Measurements from ENCODE around the gene C2CD2. TPM values are rescaled to one million over a fixed set of nuclear protein-coding genes. Genes with fewer than 3 reads are reported as not detected.

The C2CD2 gene
- total and polyA plus RNA-seq, 2 experiments from 2014 or later, result 8.7 to 12.4 TPM

DNA sequence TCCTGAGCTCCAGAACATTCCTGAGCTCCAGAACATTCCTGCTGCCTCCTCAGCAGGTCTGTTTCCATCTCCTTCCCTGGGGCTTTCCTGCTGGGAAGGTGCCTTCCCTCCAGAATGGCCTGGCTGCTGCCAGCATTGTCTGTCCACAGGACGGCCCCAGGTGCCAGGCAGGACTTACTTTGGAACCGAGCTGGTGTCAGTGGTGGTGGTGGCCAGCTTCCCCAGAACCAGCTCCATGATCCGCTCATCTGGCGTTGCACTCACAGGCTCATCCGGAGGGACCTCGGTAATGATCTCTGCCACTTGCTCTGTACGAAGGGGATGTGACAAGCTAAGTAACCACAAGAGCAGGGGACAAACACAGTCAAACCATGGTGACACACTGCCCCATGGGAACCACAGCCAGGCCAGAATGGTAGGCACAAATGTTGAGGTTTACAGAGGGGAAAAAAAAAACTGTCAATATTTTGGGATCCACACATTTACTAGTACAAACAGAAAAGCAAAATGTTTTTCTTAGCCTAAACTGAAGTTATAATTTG, 116.0 kb downstream of the C2CD2 start:
- no peak overlapping the region for H3K27ac ChIP-seq
- TF ChIP-seq, protein P1, sequence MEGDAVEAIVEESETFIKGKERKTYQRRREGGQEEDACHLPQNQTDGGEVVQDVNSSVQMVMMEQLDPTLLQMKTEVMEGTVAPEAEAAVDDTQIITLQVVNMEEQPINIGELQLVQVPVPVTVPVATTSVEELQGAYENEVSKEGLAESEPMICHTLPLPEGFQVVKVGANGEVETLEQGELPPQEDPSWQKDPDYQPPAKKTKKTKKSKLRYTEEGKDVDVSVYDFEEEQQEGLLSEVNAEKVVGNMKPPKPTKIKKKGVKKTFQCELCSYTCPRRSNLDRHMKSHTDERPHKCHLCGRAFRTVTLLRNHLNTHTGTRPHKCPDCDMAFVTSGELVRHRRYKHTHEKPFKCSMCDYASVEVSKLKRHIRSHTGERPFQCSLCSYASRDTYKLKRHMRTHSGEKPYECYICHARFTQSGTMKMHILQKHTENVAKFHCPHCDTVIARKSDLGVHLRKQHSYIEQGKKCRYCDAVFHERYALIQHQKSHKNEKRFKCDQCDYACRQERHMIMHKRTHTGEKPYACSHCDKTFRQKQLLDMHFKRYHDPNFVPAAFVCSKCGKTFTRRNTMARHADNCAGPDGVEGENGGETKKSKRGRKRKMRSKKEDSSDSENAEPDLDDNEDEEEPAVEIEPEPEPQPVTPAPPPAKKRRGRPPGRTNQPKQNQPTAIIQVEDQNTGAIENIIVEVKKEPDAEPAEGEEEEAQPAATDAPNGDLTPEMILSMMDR (IDR thresholded peaks at IDR 0.05; ENCODE audit: low read depth, low read length), result no peak
- no peak overlapping the region for H3K4me3 ChIP-seq
- no peak for DNase-seq (ENCODE audit: low read depth in 1 of 2, low spot score in 1 of 2)
- no peaks in the 10 kb centered on the region for H3K27me3 ChIP-seq
- H3K9me3 ChIP-seq (ENCODE audit: low read depth), result no peaks in the 10 kb centered on the region
- H3K4me1 ChIP-seq (ENCODE audit: low read depth), result no peaks in the 10 kb centered on the region
- no peaks in the 10 kb centered on the region for H3K36me3 ChIP-seq

DNA sequence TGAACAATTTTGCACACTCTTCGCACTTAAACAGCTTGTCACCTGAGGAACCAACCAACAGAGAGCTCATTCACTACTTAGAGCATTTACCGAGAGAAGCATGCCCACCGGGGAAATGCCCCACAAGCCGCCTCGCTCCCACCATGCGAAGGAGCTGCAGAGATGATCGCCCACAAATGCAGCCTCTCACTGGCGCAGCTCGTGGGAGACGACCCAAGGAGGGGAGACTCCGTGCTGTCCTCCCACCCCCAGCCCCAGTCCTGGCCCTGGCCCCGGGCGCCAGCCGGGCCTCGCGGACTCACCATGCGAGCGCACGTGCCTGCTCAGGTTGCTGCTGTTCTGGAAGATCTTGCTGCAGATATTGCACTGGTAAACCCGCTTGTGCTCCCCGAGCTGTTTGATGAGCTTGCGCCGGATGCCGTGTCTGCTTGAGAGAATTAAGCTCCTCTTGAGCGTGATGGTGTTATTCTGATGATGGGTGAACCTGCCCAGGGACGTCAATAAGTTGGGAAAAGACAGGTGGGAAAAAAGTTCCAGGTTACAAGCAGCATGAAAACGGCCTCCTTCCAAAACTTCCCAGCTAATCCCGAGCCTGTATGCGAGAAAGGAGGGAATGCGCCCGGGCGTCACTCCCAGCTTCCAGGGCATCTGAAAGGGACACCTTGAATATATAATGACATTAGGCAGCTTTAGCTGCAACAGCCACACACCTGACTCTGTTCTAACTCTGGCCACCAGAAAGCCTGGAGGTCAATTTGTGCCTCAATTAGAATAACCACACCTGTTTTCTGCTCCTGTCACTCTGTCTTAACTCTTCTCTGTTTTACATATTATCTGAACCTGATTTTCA, 117.4 kb downstream of the C2CD2 start:
- no peaks in the 10 kb centered on the region for H3K27me3 ChIP-seq
- no peak for DNase-seq (ENCODE audit: low read depth in 1 of 2, low spot score in 1 of 2)
- H3K4me3 ChIP-seq, result no peak overlapping the region
- no peaks in the 10 kb centered on the region for H3K9me3 ChIP-seq (ENCODE audit: low read depth)
- H3K36me3 ChIP-seq, result no peaks in the 10 kb centered on the region
- H3K4me1 ChIP-seq (ENCODE audit: low read depth), result no peaks in the 10 kb centered on the region
- TF ChIP-seq, protein P1 (IDR thresholded peaks at IDR 0.05; ENCODE audit: low read depth, low read length), result no peak
- H3K27ac ChIP-seq, result no peak overlapping the region

DNA sequence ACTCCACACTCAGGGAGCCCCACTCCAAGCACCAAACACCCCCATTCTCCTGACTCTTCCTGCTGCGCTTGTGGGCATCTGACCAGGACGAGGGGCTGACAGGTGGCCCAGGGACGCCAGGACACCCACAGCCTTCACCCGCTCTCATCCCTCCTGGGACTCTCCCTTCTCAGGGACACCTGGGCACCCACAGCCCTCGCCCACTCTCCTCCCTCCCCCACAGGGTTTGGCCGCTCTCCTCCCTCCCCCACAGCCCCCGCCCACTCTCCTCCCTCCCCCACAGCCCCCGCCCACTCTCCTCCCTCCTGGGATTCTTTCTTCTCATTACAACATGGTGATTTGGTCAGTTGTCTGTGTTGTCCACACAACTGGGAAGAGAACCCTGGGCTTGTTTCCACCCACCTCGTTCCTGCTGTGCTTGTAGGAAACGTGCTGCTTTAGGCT, 118.1 kb downstream of the C2CD2 start:
- Histone ChIP-seq H3K9me3 (ENCODE audit: low read depth) (no peaks in the 10 kb centered on the region), H3K4me3 (no peak overlapping the region), H3K27me3 (no peaks in the 10 kb centered on the region), H3K4me1 (ENCODE audit: low read depth) (no peaks in the 10 kb centered on the region), H3K27ac (no peak overlapping the region), H3K36me3 (no peaks in the 10 kb centered on the region)
- TF ChIP-seq, protein P1 (IDR thresholded peaks at IDR 0.05; ENCODE audit: low read depth, low read length), result no peak
- DNase-seq (ENCODE audit: low read depth in 1 of 2, low spot score in 1 of 2), result no peak

Other genes with a start within 250 kb of the C2CD2 start
- gene RIPK4, start 187.0 kb downstream of the C2CD2 start, total RNA-seq, result 2.4 and 2.7 TPM in 2 replicates
- gene RIPK4, start 187.0 kb downstream of the C2CD2 start, polyA plus RNA-seq, result 0.71 and 2.3 TPM in 2 replicates
- 3.9 and 6.4 TPM in 2 replicates for gene PRDM15, start 74.7 kb downstream of the C2CD2 start, total RNA-seq
- 2.3 and 4.5 TPM in 2 replicates for gene PRDM15, start 74.7 kb downstream of the C2CD2 start, polyA plus RNA-seq
- gene ZBTB21, start 56.3 kb upstream of the C2CD2 start, total RNA-seq, result 3.1 and 3.7 TPM in 2 replicates
- 2.3 and 2.6 TPM in 2 replicates for gene ZBTB21, start 56.3 kb upstream of the C2CD2 start, polyA plus RNA-seq
- gene UMODL1, start 117.3 kb upstream of the C2CD2 start, total RNA-seq, result not detected in 2 replicates
- gene UMODL1, start 117.3 kb upstream of the C2CD2 start, polyA plus RNA-seq, result not detected in 2 replicates

All from cardiac muscle cell (in vitro differentiated cells and primary cell).